HepG2 (cell line): ENCODE data around the gene HDAC4. TPM values are rescaled to one million over a fixed set of nuclear protein-coding genes. Genes with fewer than 3 reads are reported as not detected.

Experiments used
- ARHGAP35 ChIP-seq: sonication (generic); formaldehyde crosslinking; IDR thresholded peaks from 2 replicates; pipeline ENCODE4 v1.9.0; 2022; ENCODE audit warnings: mild to moderate bottlenecking, inconsistent platforms, moderate library complexity, missing genetic modification reagents, borderline replicate concordance
- CSRNP1 ChIP-seq: sonication (generic); formaldehyde crosslinking; IDR thresholded peaks from 2 replicates; pipeline ENCODE4 v1.8.1; 2023; ENCODE audit warnings: mild to moderate bottlenecking, missing genetic modification reagents
- DDIT3 ChIP-seq: sonication (generic); formaldehyde crosslinking; IDR thresholded peaks from 2 replicates; pipeline ENCODE4 v1.4.0; 2020; ENCODE audit warnings: mild to moderate bottlenecking, missing genetic modification reagents
- KMT2A ChIP-seq: sonication (generic); formaldehyde crosslinking; IDR thresholded peaks from 2 replicates; pipeline ENCODE4 v1.4.0; 2020; ENCODE audit warnings: missing genetic modification reagents
- MXD4 ChIP-seq: IDR thresholded peaks from 2 replicates; pipeline ENCODE4 v1.6.1; 2016; ENCODE audit warnings: mild to moderate bottlenecking, missing biosample characterization, missing genetic modification reagents
- MYC ChIP-seq: sonication (generic); formaldehyde crosslinking; IDR thresholded peaks from 2 replicates; pipeline ENCODE4 v1.9.0; 2021; ENCODE audit warnings: missing genetic modification reagents, borderline replicate concordance
- SATB2 ChIP-seq: sonication (generic); formaldehyde crosslinking; IDR thresholded peaks from 2 replicates; pipeline ENCODE4 v1.5.0; 2020; ENCODE audit warnings: missing genetic modification reagents
- TBX2 ChIP-seq: sonication (generic); formaldehyde crosslinking; IDR thresholded peaks from 2 replicates; pipeline ENCODE4 v1.5.0; 2020; ENCODE audit warnings: missing genetic modification reagents, mild to moderate bottlenecking, borderline replicate concordance
- ZBTB33 ChIP-seq: sonication (generic); formaldehyde crosslinking; IDR thresholded peaks from 2 replicates; pipeline ENCODE4 v1.4.0; 2020; ENCODE audit warnings: missing genetic modification reagents
- ZHX2 ChIP-seq, 2 experiments: sonication (generic) in 1 of 2; formaldehyde crosslinking in 1 of 2; IDR thresholded peaks; 2 replicates each; pipeline versions ENCODE4 v1.6.1 to v1.9.0; 2014 to 2022; ENCODE audit warnings: antibody characterized with exemption in 1 of 2, borderline replicate concordance in 1 of 2, inconsistent platforms in 1 of 2, low read depth in 1 of 2, missing genetic modification reagents in 1 of 2
- ZNF207 ChIP-seq: fragments of 450-650 bp; IDR thresholded peaks from 2 replicates; pipeline ENCODE4 v1.6.1; 2016; ENCODE audit warnings: antibody characterized with exemption, borderline replicate concordance
- ZNF501 ChIP-seq: sonication (generic); formaldehyde crosslinking; IDR thresholded peaks from 2 replicates; pipeline ENCODE4 v1.5.1; 2020; ENCODE audit warnings: mild to moderate bottlenecking, moderate library complexity, missing genetic modification reagents
- ZNF569 ChIP-seq: sonication (generic); formaldehyde crosslinking; IDR thresholded peaks from 2 replicates; pipeline ENCODE4 v1.5.0; 2020; ENCODE audit warnings: mild to moderate bottlenecking, missing genetic modification reagents, moderate library complexity, borderline replicate concordance
- ZNF761 ChIP-seq: sonication (generic); formaldehyde crosslinking; conservative IDR thresholded peaks from 2 replicates; pipeline ENCODE4 v1.4.0; 2020; ENCODE audit warnings: mild to moderate bottlenecking, missing genetic modification reagents
- polyA plus RNA-seq, 8 experiments: library from polyadenylated mRNA; depleted of rRNA in 3 of 8; stranded (reverse) in 7 of 8; unstranded in 1 of 8; fragments of >200 nt; fragmentation: Illumina TruSeq in 4 of 8; extraction: Trizol in 4 of 8; gene quantifications; 2 replicates each; pipeline versions ENCODE4 v1.2.1 to v1.2.3, GENCODE V29; 2011 to 2016; ENCODE audit warnings: low read depth in 4 of 8, missing spikeins in 1 of 8, mixed read lengths in 1 of 8; ENCODE audit not compliant: insufficient read depth in 1 of 8
- total RNA-seq, 5 experiments: library from RNA; depleted of rRNA; stranded (reverse); fragments of >200 nt; fragmentation: Illumina TruSeq; extraction: Trizol; gene quantifications; 2 replicates each; pipeline ENCODE4 v1.2.3, GENCODE V29; 2016; ENCODE audit warnings: low read depth in 1 of 5

Gene HDAC4
- total and polyA plus RNA-seq, 2 of the 13 experiments (the other 11 are each of a cell fraction or from before 2014, with no cell fraction given), result 10.1 to 11.5 TPM

- TF ChIP-seq ZHX2 (IDR thresholded peaks at IDR 0.05; ENCODE audit: low read depth) (0 out of 2 replicates have a peak, but pooled peaks have one; percentile 47), ZHX2 (CRISPR knock-in tag; IDR thresholded peaks at IDR 0.05; ENCODE audit: borderline replicate concordance) (no peak), ZNF207 (no peak), SATB2 (CRISPR knock-in tag) (0 out of 2 replicates have a peak, but pooled peaks have one; percentile 49), DDIT3 (no peak), ZNF569 (CRISPR knock-in tag) (no peak), ZNF761 (CRISPR knock-in tag) (0 out of 2 replicates have a peak, but pooled peaks have one; percentile 57), CSRNP1 (CRISPR knock-in tag) (peak; percentile 38; the same call in 1 of the 2 replicates), TBX2 (CRISPR knock-in tag) (peak; percentile 19; the same call in 1 of the 2 replicates), ZBTB33 (CRISPR knock-in tag) (peak; percentile 51; the same call in 1 of the 2 replicates), MXD4 (CRISPR knock-in tag) (0 out of 2 replicates have a peak, but pooled peaks have one; percentile 10), MYC (CRISPR knock-in tag) (peak; percentile 67; the same call in 1 of the 2 replicates), KMT2A (CRISPR knock-in tag) (0 out of 2 replicates have a peak, but pooled peaks have one; percentile 37), ZNF501 (CRISPR knock-in tag) (peak; percentile 54; the same call in 1 of the 2 replicates), ARHGAP35 (0 out of 2 replicates have a peak, but pooled peaks have one; percentile 12)
Observed at GRCh38 chr2:239285071-239285931, 115.5 kb downstream of the HDAC4 start (continued).
